ENCODE results near the gene PPFIBP2.

Gene PPFIBP2

GRCh38 chr11:7534042-7534378, 20.2 kb downstream of the PPFIBP2 start:
- in situ Hi-C loops (cut with MboI; ENCODE audit: low sequenced_read_pairs, unreplicated experiment) = no loop called here
- no peak for TF ChIP-seq CTCF (IDR thresholded peaks at IDR 0.05; ENCODE audit: borderline replicate concordance, control extremely low read depth, extremely low read depth, insufficient read depth, missing control alignments)
- no peak for DNase-seq (ENCODE audit: low spot score)

- DNase-seq (ENCODE audit: low spot score) = no peak
- in situ Hi-C loops (cut with MboI; ENCODE audit: low sequenced_read_pairs, unreplicated experiment) = no loop called here
- TF ChIP-seq CTCF (IDR thresholded peaks at IDR 0.05; ENCODE audit: borderline replicate concordance, control extremely low read depth, extremely low read depth, insufficient read depth, missing control alignments) = peak; percentile 23
Observed at GRCh38 chr11:7536100-7536499, 22.3 kb downstream of the PPFIBP2 start.

- in situ Hi-C loops (cut with MboI; ENCODE audit: low sequenced_read_pairs, unreplicated experiment) = no loop called here
- DNase-seq (ENCODE audit: low spot score) = no peak
- no peak for TF ChIP-seq CTCF (IDR thresholded peaks at IDR 0.05; ENCODE audit: borderline replicate concordance, control extremely low read depth, extremely low read depth, insufficient read depth, missing control alignments)
Observed at GRCh38 chr11:7537265-7537664, 23.5 kb downstream of the PPFIBP2 start.

GRCh38 chr11:7538031-7538430, 24.2 kb downstream of the PPFIBP2 start:
- no peak for DNase-seq (ENCODE audit: low spot score)
- TF ChIP-seq CTCF (IDR thresholded peaks at IDR 0.05; ENCODE audit: borderline replicate concordance, control extremely low read depth, extremely low read depth, insufficient read depth, missing control alignments) = no peak
- in situ Hi-C loops (cut with MboI; ENCODE audit: low sequenced_read_pairs, unreplicated experiment) = no loop called here

- TF ChIP-seq CTCF (IDR thresholded peaks at IDR 0.05; ENCODE audit: borderline replicate concordance, control extremely low read depth, extremely low read depth, insufficient read depth, missing control alignments) = no peak
- no peak for DNase-seq (ENCODE audit: low spot score)
- in situ Hi-C loops (cut with MboI; ENCODE audit: low sequenced_read_pairs, unreplicated experiment) = no loop called here
Observed at GRCh38 chr11:7538466-7539454, 25.0 kb downstream of the PPFIBP2 start.

- in situ Hi-C loops (cut with MboI; ENCODE audit: low sequenced_read_pairs, unreplicated experiment) = no loop called here
- no peak for DNase-seq (ENCODE audit: low spot score)
Observed at GRCh38 chr11:7540830-7541555, 27.2 kb downstream of the PPFIBP2 start.

More at GRCh38 chr11:7540830-7541555, 27.2 kb downstream of the PPFIBP2 start:
- TF ChIP-seq CTCF (IDR thresholded peaks at IDR 0.05; ENCODE audit: borderline replicate concordance, control extremely low read depth, extremely low read depth, insufficient read depth, missing control alignments) = no peak
